HG03280 (cell line): ENCODE data around the gene HLA-DQA2.
"Not testable (repeated sequence)": the region's sequence is repeated elsewhere in the genome, so short reads cannot be mapped to it uniquely, and the experiment has no call there.

ENCODE experiments used
- ATAC-seq: cut with Tn5 transposase; IDR thresholded peaks from one replicate; pipeline ENCODE4 v1.9.1; 2021; ENCODE audit warnings: mild to moderate bottlenecking, moderate library complexity; ENCODE audit not compliant: unreplicated experiment

The HLA-DQA2 gene

DNA sequence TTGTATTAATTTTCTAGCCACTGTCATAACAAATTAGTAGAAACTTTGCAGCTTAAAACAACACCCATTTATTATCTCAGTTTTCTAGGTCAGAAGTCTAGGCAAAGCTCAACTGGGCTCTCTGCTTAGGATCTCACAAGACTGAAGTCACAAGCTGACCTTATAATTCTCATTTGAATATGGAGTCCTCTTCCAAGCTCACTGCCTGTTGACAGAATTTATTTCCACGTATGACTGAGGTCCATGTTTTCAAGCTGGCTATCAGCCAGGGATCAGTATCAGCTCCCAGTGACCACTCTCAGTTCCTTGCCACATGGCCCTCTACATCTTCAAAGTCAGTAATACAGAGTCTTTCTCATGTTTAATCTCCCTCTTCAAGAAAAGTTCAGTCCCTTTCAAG, 33.9 kb downstream of the HLA-DQA2 start:
- no peak for ATAC-seq

- no peak for ATAC-seq
Measured at GRCh38 chr6:32779036-32779435, 37.8 kb downstream of the HLA-DQA2 start.

DNA sequence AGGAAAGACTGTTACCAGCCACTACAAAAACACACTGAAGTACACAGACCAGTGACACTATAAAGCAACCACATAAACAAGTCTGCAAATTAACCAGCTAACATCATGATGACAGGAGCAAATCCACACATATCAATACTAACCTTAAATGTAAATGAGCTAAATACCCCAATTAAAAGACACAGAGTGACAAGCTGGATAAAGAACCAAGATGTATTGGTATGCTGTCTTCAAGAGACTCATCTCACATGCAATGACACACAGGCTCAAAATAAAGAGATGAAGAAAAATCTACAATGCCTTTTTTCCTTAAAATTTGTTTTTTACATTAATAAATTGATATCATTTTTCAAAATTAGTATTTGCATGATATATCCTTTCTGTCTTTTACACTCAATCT, 41.7 kb downstream of the HLA-DQA2 start:
- not testable (repeated sequence) for ATAC-seq

DNA sequence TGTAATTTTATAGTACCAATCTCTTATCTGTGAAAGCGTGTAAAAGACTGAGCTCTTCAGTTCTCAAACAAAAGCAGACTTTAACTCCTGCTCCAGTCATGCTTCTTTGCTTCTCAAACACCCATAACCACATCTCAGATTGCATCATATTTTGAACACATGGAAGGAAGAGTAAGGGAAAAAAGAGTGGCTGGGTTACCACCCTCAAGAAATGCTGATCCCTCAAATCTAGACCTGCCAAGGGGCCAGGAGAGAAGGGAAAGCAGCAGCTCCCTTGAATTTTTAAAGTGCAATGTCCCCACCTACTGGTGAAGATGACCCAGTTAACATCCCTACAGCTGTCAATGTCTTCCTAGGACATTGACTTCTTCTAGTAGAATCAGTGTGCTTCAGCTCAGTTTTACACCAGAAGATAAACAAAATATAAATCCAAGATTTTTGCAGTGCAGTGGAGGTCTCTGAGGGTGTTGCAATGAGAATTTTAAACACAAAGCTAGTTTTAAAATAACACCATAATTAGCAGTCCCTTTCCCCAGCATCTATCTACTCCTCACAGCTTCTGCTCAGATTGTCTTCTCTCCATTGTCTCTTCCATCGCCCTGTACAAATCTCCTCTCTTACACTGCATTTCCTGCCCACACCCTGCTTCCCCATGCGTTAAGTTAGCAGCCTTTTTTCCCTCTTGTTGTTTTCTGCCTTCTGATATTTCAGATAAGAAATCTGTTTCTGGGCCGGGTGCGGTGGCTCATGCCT, 44.8 kb downstream of the HLA-DQA2 start:
- ATAC-seq, result no peak

DNA sequence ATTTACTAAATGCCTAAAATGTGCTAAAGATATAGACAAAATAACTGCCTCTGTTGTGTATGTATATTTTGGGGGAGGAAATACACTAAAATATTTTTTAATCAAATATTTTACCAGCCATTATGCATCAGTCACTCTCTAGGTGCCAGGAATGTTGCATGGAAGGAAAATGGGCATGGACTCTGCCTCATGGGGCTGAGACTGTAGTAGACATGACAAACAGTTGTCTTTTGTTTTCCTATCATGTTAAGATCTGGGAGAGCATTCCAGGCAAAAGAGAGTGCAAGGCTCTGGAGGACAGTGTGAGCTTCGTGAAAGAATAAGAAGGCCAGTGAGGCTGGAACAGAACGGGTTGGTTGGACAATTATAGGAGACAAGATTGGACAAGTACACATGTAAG, 49.1 kb downstream of the HLA-DQA2 start:
- no peak for ATAC-seq

- no peak for ATAC-seq
Measured at GRCh38 chr6:32792901-32793435, 51.8 kb downstream of the HLA-DQA2 start.

GRCh38 chr6:32794510-32794909, 53.3 kb downstream of the HLA-DQA2 start:
- no peak for ATAC-seq
